ENCODE measurements around the gene DUSP22.

DUSP22 gene

DNA sequence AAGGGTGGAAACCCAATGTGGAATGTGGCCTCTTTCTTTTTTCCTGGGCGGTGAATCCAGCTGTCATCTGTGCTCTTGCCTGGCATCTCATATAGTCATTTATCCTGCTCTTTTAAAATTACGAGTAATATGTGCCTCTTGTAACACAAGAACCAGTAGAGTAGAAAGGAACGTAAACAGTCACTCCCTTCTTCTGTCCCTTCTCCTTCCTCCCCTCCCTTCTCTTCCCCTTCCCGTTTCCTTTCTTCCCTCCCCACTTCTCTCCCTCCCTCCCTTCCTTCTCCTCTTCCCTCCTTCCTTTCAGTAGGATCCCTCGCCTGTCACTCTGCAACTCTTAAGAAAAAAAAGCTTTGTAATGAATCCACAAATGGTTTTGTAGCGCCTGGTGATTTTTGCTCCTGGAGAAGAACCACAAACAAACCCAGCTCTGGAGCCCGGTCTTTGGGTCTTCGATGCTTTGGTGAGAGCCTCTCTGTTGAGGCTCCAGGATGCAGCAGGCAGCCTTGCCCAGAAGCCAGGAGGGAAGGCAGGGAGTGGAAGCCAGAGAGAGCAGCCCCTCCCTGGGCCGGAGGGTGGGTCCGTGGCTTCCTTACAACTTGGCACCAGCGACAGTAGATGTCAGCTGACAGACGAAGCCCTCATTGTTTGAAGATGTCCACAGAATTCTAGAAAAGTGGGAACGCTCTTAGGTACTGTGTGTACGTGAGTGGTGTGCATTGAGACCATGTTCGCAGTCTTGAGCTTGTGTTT, 15.0 kb downstream of the DUSP22 start:
- no peak for DNase-seq (ENCODE audit: low read depth)
- Histone ChIP-seq H3K4me1 (ENCODE audit: control insufficient read depth, insufficient read depth, low read length) (no peaks in the 10 kb centered on the region), H3K4me3 (ENCODE audit: low read length) (no peak overlapping the region), H3K9me3 (ENCODE audit: control insufficient read depth, low read length) (no peaks in the 10 kb centered on the region), H3K36me3 (ENCODE audit: control insufficient read depth, insufficient read depth, low read length, severe bottlenecking) (peaks cover 3% of the 10 kb centered on the region), H3K9ac (ENCODE audit: low read length) (no peak overlapping the region), H3K27me3 (replicated peaks; ENCODE audit: control insufficient read depth, insufficient read depth, low read length) (no peaks in the 10 kb centered on the region)

DNA sequence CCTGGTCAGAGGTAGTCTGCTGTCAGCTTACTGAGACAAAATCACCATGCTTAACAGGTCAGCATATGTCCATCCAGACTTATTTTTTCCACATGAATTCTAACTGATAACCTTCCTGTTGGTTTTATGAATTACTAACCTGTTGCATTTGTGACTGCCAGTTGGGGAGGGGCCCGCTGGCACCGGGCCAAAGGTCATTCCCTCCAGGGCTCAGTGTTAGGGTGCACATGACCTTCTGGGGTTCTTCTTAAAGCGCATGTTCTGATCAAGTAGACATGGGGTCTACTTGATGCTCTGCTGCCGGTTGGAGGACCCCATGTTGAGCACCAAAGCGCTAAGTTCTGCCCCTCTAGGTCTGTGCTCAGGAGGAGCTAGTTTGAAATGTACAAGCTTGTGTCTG, 15.6 kb downstream of the DUSP22 start:
- Histone ChIP-seq H3K9me3 (ENCODE audit: control insufficient read depth, low read length) (no peaks in the 10 kb centered on the region), H3K4me1 (ENCODE audit: control insufficient read depth, insufficient read depth, low read length) (no peaks in the 10 kb centered on the region), H3K9ac (ENCODE audit: low read length) (no peak overlapping the region), H3K27me3 (replicated peaks; ENCODE audit: control insufficient read depth, insufficient read depth, low read length) (no peaks in the 10 kb centered on the region), H3K4me3 (ENCODE audit: low read length) (no peak overlapping the region), H3K36me3 (ENCODE audit: control insufficient read depth, insufficient read depth, low read length, severe bottlenecking) (peaks cover 3% of the 10 kb centered on the region)
- no peak for DNase-seq (ENCODE audit: low read depth)

DNA sequence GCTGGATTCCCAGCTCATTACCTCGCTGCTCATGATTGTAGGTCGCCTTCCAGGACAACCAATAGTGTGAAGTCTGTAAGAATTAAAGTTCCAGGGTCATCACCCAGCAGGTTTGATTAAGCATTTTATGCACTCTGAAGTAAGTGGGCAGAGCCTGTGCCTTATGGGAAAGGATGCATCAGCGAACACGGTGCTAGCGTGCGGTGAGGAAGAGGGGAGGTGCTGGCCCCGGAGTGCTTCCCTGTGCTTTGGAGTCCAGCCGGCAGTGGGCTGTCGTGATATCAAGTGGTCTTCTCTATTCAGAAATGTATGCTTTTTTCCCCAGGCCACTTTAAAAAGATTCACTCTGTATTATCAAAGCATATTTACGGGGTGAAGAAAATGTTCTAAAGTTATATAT, 16.0 kb downstream of the DUSP22 start:
- H3K27me3 ChIP-seq (replicated peaks; ENCODE audit: control insufficient read depth, insufficient read depth, low read length), result no peaks in the 10 kb centered on the region
- no peak overlapping the region for H3K4me3 ChIP-seq (ENCODE audit: low read length)
- no peak for DNase-seq (ENCODE audit: low read depth)
- H3K4me1 ChIP-seq (ENCODE audit: control insufficient read depth, insufficient read depth, low read length), result no peaks in the 10 kb centered on the region
- H3K9me3 ChIP-seq (ENCODE audit: control insufficient read depth, low read length), result no peaks in the 10 kb centered on the region
- H3K36me3 ChIP-seq (ENCODE audit: control insufficient read depth, insufficient read depth, low read length, severe bottlenecking), result peaks cover 3% of the 10 kb centered on the region
- no peak overlapping the region for H3K9ac ChIP-seq (ENCODE audit: low read length)

DNA sequence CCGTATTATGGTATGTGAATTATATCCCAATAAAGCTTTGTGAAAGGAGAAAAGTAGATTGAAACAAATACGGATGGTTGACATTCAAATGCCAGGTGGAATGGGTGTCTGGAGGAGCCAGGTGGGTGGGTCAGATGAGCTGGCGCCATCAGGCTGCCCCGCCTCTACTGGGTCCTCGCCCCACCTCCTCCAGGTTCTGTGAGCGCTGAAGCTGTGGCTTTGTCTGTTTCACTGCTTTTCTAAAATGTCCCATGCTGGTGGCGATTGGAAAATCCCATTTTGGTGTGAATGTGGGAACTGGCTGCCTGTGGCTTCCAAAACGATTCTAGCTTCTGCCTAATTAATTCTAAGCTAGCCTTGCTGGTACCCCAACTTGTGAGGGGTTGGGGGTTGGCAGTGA, 16.5 kb downstream of the DUSP22 start:
- Histone ChIP-seq H3K27me3 (replicated peaks; ENCODE audit: control insufficient read depth, insufficient read depth, low read length) (no peaks in the 10 kb centered on the region), H3K4me3 (ENCODE audit: low read length) (no peak overlapping the region), H3K4me1 (ENCODE audit: control insufficient read depth, insufficient read depth, low read length) (no peaks in the 10 kb centered on the region), H3K9ac (ENCODE audit: low read length) (no peak overlapping the region), H3K9me3 (ENCODE audit: control insufficient read depth, low read length) (no peaks in the 10 kb centered on the region), H3K36me3 (ENCODE audit: control insufficient read depth, insufficient read depth, low read length, severe bottlenecking) (peaks cover 3% of the 10 kb centered on the region)
- no peak for DNase-seq (ENCODE audit: low read depth)

DNA sequence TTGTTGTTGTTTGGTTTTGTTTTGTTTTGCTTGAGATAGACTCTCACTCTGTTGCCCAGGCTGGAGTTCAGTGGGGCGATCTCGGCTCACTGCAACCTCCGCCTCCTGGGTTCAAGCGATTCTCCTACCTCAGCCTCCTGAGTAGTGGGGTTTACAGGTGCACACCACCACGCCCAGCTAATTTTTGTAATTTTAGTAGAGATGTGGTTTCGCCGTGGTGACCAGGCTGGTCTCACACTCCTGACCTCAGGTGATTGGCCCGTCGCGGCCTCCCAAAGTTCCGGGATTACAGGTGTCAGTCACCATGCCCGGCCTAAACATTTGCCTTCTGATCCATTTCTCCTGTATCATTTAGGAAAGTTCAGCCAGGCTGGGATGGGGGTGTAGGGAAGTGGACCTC, 17.7 kb downstream of the DUSP22 start:
- no peak overlapping the region for H3K4me3 ChIP-seq (ENCODE audit: low read length)
- no peak overlapping the region for H3K9ac ChIP-seq (ENCODE audit: low read length)
- H3K36me3 ChIP-seq (ENCODE audit: control insufficient read depth, insufficient read depth, low read length, severe bottlenecking), result no peaks in the 10 kb centered on the region
- H3K9me3 ChIP-seq (ENCODE audit: control insufficient read depth, low read length), result no peaks in the 10 kb centered on the region
- no peaks in the 10 kb centered on the region for H3K4me1 ChIP-seq (ENCODE audit: control insufficient read depth, insufficient read depth, low read length)
- no peak for DNase-seq (ENCODE audit: low read depth)
- no peaks in the 10 kb centered on the region for H3K27me3 ChIP-seq (replicated peaks; ENCODE audit: control insufficient read depth, insufficient read depth, low read length)

DNA sequence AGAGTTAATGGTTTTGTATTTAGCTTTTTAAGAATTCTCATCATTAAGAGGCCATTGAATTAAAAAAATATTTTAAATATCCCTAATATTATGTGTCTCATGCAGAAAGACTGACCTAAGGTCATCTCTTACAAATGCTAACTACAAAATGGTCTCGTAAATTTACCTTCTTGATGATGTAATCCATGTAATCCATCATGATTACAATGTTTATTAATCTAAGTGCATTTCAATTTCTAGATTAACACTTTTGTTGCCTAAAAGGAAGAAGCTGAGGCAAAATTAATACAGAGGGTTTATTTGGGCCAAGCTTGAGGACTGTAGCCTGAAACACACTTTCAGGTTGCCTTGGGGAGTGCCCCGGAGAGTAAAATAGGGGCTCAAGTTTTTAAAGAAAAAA, 18.4 kb downstream of the DUSP22 start:
- no peak for DNase-seq (ENCODE audit: low read depth)
- Histone ChIP-seq H3K4me3 (ENCODE audit: low read length) (no peak overlapping the region), H3K4me1 (ENCODE audit: control insufficient read depth, insufficient read depth, low read length) (no peaks in the 10 kb centered on the region), H3K36me3 (ENCODE audit: control insufficient read depth, insufficient read depth, low read length, severe bottlenecking) (no peaks in the 10 kb centered on the region), H3K9ac (ENCODE audit: low read length) (no peak overlapping the region), H3K27me3 (replicated peaks; ENCODE audit: control insufficient read depth, insufficient read depth, low read length) (no peaks in the 10 kb centered on the region), H3K9me3 (ENCODE audit: control insufficient read depth, low read length) (no peaks in the 10 kb centered on the region)

DNA sequence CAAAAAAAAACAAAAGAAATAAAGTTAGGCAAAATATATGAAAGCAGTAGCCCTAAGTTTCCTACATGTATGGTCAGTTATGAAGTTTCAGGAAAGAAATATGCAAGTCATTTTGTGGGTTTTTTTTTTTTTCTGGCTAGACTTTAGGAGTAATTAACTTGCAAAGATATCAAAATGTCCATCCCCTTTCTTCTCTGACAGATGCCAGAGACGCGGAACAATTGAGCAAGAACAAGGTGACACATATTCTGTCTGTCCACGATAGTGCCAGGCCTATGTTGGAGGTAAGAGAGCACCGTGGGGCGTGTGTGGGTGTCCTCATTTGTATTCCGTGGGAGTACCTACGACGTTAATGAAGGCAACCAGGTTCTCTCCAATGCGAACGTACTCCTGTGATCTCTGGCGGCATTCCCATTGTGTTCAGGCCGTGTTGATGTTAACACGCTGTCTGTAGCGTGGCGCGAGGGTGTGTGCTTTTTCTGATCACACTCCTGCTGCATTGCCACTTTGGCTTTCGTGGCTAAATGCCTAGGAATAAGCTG, 19.5 kb downstream of the DUSP22 start:
- Histone ChIP-seq H3K4me1 (ENCODE audit: control insufficient read depth, insufficient read depth, low read length) (no peaks in the 10 kb centered on the region), H3K4me3 (ENCODE audit: low read length) (no peak overlapping the region), H3K9me3 (ENCODE audit: control insufficient read depth, low read length) (no peaks in the 10 kb centered on the region), H3K36me3 (ENCODE audit: control insufficient read depth, insufficient read depth, low read length, severe bottlenecking) (no peaks in the 10 kb centered on the region), H3K9ac (ENCODE audit: low read length) (no peak overlapping the region), H3K27me3 (replicated peaks; ENCODE audit: control insufficient read depth, insufficient read depth, low read length) (no peaks in the 10 kb centered on the region)
- no peak for DNase-seq (ENCODE audit: low read depth)

DNA sequence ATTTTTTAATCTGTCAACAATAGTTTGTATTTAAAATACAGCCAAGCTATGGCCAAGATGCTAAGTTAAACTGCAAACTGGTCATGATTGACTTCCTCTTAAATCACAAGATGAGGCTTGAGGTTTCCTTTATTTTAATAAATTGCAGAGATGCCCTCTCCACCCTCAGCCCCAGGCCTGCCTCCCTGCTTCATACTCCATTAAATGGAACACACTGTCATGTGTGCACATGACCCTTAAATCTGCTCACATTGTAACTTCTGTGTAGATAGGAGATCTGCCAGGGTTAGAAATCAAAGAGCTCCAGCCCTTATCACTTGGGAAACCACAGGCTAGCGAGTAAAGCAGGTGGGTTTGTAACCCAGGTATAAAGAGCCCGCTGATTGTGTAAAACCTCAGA, 20.8 kb downstream of the DUSP22 start:
- no peak for DNase-seq (ENCODE audit: low read depth)
- no peaks in the 10 kb centered on the region for H3K27me3 ChIP-seq (replicated peaks; ENCODE audit: control insufficient read depth, insufficient read depth, low read length)
- no peaks in the 10 kb centered on the region for H3K4me1 ChIP-seq (ENCODE audit: control insufficient read depth, insufficient read depth, low read length)
- no peak overlapping the region for H3K4me3 ChIP-seq (ENCODE audit: low read length)
- no peaks in the 10 kb centered on the region for H3K9me3 ChIP-seq (ENCODE audit: control insufficient read depth, low read length)
- H3K9ac ChIP-seq (ENCODE audit: low read length), result no peak overlapping the region
- no peaks in the 10 kb centered on the region for H3K36me3 ChIP-seq (ENCODE audit: control insufficient read depth, insufficient read depth, low read length, severe bottlenecking)

DNA sequence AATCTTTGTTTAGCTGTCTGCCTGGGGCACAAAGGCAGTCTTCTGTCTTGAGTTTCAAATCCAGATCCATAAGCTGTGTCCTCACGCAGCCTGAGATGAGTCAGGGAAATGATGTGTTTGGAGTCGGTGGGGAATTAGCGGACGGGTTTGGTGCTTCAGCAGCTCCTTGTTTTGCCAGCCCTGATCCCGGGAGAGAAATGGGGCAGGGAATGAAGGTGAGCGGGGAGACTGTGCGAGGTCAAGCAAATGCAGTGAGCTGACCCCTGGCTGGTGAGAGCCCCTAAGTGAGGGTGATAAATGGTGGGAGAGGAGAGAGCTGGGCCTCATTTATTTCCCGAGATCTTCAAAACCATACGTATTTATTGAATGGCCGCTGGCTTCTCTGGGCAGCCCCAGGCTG, 21.6 kb downstream of the DUSP22 start:
- H3K4me3 ChIP-seq (ENCODE audit: low read length), result no peak overlapping the region
- H3K27me3 ChIP-seq (replicated peaks; ENCODE audit: control insufficient read depth, insufficient read depth, low read length), result peaks cover 3% of the 10 kb centered on the region
- H3K9ac ChIP-seq (ENCODE audit: low read length), result no peak overlapping the region
- no peaks in the 10 kb centered on the region for H3K4me1 ChIP-seq (ENCODE audit: control insufficient read depth, insufficient read depth, low read length)
- H3K9me3 ChIP-seq (ENCODE audit: control insufficient read depth, low read length), result no peaks in the 10 kb centered on the region
- no peaks in the 10 kb centered on the region for H3K36me3 ChIP-seq (ENCODE audit: control insufficient read depth, insufficient read depth, low read length, severe bottlenecking)
- no peak for DNase-seq (ENCODE audit: low read depth)

DNA sequence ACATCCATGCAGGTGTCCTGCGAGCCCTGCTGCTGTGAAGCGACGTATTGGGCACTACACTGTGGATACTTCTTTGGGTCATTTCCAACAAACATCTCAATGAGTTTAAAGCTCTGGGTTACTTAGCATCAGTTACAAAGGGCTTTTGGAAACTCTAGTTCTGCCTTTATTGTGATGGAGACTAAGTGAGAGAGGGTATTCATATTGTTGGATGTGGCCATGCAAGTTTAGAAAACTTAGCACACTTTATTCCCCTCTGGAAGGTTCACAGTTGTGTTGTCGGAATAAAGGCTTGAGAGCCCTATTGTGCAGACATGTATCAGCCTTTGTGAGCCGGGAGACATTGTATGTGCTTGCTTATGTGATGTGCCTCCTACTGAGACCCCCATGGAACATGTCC, 22.1 kb downstream of the DUSP22 start:
- no peaks in the 10 kb centered on the region for H3K9me3 ChIP-seq (ENCODE audit: control insufficient read depth, low read length)
- H3K36me3 ChIP-seq (ENCODE audit: control insufficient read depth, insufficient read depth, low read length, severe bottlenecking), result no peaks in the 10 kb centered on the region
- no peak overlapping the region for H3K9ac ChIP-seq (ENCODE audit: low read length)
- no peaks in the 10 kb centered on the region for H3K4me1 ChIP-seq (ENCODE audit: control insufficient read depth, insufficient read depth, low read length)
- no peak overlapping the region for H3K4me3 ChIP-seq (ENCODE audit: low read length)
- H3K27me3 ChIP-seq (replicated peaks; ENCODE audit: control insufficient read depth, insufficient read depth, low read length), result peaks cover 7% of the 10 kb centered on the region
- no peak for DNase-seq (ENCODE audit: low read depth)

DNA sequence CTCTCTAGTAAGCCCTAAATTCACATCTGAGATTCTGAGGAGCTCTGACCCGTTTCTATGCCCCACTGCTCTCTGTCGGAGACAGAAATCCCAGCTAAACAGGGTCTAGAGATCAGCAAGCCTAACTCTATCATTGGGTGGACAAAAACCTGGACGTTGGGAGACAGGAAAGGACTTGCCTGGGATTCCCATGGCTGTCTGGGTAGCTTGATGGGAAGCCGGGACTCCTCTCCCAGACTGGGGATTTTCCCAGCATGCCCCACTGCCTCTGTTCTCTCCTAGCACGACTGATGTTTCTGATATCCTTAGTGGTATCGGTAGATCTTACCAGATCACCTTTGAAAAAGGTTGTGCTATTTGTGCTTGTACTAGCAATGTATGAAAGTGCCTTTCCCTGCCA, 22.9 kb downstream of the DUSP22 start:
- H3K9ac ChIP-seq (ENCODE audit: low read length), result no peak overlapping the region
- no peaks in the 10 kb centered on the region for H3K4me1 ChIP-seq (ENCODE audit: control insufficient read depth, insufficient read depth, low read length)
- no peak for DNase-seq (ENCODE audit: low read depth)
- no peaks in the 10 kb centered on the region for H3K9me3 ChIP-seq (ENCODE audit: control insufficient read depth, low read length)
- H3K36me3 ChIP-seq (ENCODE audit: control insufficient read depth, insufficient read depth, low read length, severe bottlenecking), result no peaks in the 10 kb centered on the region
- peaks cover 15% of the 10 kb centered on the region for H3K27me3 ChIP-seq (replicated peaks; ENCODE audit: control insufficient read depth, insufficient read depth, low read length)
- no peak overlapping the region for H3K4me3 ChIP-seq (ENCODE audit: low read length)

Data from adipocyte (in vitro differentiated cells).